ENCODE results near the gene EZR.

- TF ChIP-seq POLR2A (IDR thresholded peaks at IDR 0.05) (no peak), CTCF (IDR thresholded peaks at IDR 0.05) (no peak)
Measured at GRCh38 chr6:158837684-158838625, 18.8 kb upstream of the EZR start.
